ENCODE results near the gene PSMD6.

The PSMD6 gene

GRCh38 chr3:64009528-64009927 lies 13.8 kb downstream of the PSMD6 start:
- no peak for TF ChIP-seq CTCF (IDR thresholded peaks at IDR 0.05)
- H3K9me3 ChIP-seq (ENCODE audit: control insufficient read depth, low read length): no peaks in the 10 kb centered on the region
- H3K4me3 ChIP-seq (ENCODE audit: low read depth, low read length): no peak overlapping the region
- peaks cover 2% of the 10 kb centered on the region for H3K79me2 ChIP-seq
- peaks cover 5% of the 10 kb centered on the region for H3K4me1 ChIP-seq
- no peak overlapping the region for H3K4me2 ChIP-seq (ENCODE audit: low read length)
- H3K27ac ChIP-seq: no peak overlapping the region
- no peaks in the 10 kb centered on the region for H3K36me3 ChIP-seq (ENCODE audit: control insufficient read depth, insufficient read depth, low read length)
- H3K9ac ChIP-seq: no peak overlapping the region
- no peak overlapping the region for H2AFZ ChIP-seq
- H3K27me3 ChIP-seq (ENCODE audit: control insufficient read depth, insufficient read depth, low read length): no peaks in the 10 kb centered on the region

GRCh38 chr3:64008487-64009351 lies 14.6 kb downstream of the PSMD6 start:
- Histone ChIP-seq H3K4me2 (ENCODE audit: low read length) (no peak overlapping the region), H3K4me3 (ENCODE audit: low read depth, low read length) (no peak overlapping the region), H3K79me2 (no peaks in the 10 kb centered on the region), H3K9ac (no peak overlapping the region), H3K27me3 (ENCODE audit: control insufficient read depth, insufficient read depth, low read length) (no peaks in the 10 kb centered on the region), H3K4me1 (peaks cover 5% of the 10 kb centered on the region), H2AFZ (no peak overlapping the region), H3K27ac (no peak overlapping the region), H3K36me3 (ENCODE audit: control insufficient read depth, insufficient read depth, low read length) (no peaks in the 10 kb centered on the region), H3K9me3 (ENCODE audit: control insufficient read depth, low read length) (no peaks in the 10 kb centered on the region)
- TF ChIP-seq CTCF (IDR thresholded peaks at IDR 0.05): no peak

- no peaks in the 10 kb centered on the region for H3K9me3 ChIP-seq (ENCODE audit: control insufficient read depth, low read length)
- no peaks in the 10 kb centered on the region for H3K27me3 ChIP-seq (ENCODE audit: control insufficient read depth, insufficient read depth, low read length)
- no peaks in the 10 kb centered on the region for H3K36me3 ChIP-seq (ENCODE audit: control insufficient read depth, insufficient read depth, low read length)
- no peak for TF ChIP-seq CTCF (IDR thresholded peaks at IDR 0.05)
- no peak overlapping the region for H3K4me3 ChIP-seq (ENCODE audit: low read depth, low read length)
- H3K27ac ChIP-seq: no peak overlapping the region
- no peak overlapping the region for H3K4me2 ChIP-seq (ENCODE audit: low read length)
- peaks cover 5% of the 10 kb centered on the region for H3K4me1 ChIP-seq
- no peak overlapping the region for H2AFZ ChIP-seq
- no peaks in the 10 kb centered on the region for H3K79me2 ChIP-seq
- no peak overlapping the region for H3K9ac ChIP-seq
Observed at GRCh38 chr3:64008017-64008416, 15.3 kb downstream of the PSMD6 start.

GRCh38 chr3:64003589-64003988 lies 19.7 kb downstream of the PSMD6 start:
- Histone ChIP-seq H3K27ac (no peak overlapping the region), H3K36me3 (ENCODE audit: control insufficient read depth, insufficient read depth, low read length) (no peaks in the 10 kb centered on the region), H2AFZ (no peak overlapping the region), H3K9ac (no peak overlapping the region), H3K79me2 (no peaks in the 10 kb centered on the region), H3K4me1 (no peaks in the 10 kb centered on the region), H3K4me2 (ENCODE audit: low read length) (no peak overlapping the region), H3K27me3 (ENCODE audit: control insufficient read depth, insufficient read depth, low read length) (no peaks in the 10 kb centered on the region), H3K4me3 (ENCODE audit: low read depth, low read length) (no peak overlapping the region), H3K9me3 (ENCODE audit: control insufficient read depth, low read length) (no peaks in the 10 kb centered on the region)
- no peak for TF ChIP-seq CTCF (IDR thresholded peaks at IDR 0.05)

GRCh38 chr3:64002233-64002632 lies 21.1 kb downstream of the PSMD6 start:
- Histone ChIP-seq H3K9me3 (ENCODE audit: control insufficient read depth, low read length) (no peaks in the 10 kb centered on the region), H2AFZ (no peak overlapping the region), H3K9ac (no peak overlapping the region), H3K27ac (no peak overlapping the region), H3K4me1 (no peaks in the 10 kb centered on the region), H3K36me3 (ENCODE audit: control insufficient read depth, insufficient read depth, low read length) (no peaks in the 10 kb centered on the region), H3K27me3 (ENCODE audit: control insufficient read depth, insufficient read depth, low read length) (no peaks in the 10 kb centered on the region), H3K4me2 (ENCODE audit: low read length) (no peak overlapping the region), H3K4me3 (ENCODE audit: low read depth, low read length) (no peak overlapping the region), H3K79me2 (no peaks in the 10 kb centered on the region)
- TF ChIP-seq CTCF (IDR thresholded peaks at IDR 0.05): no peak

Data from parathyroid adenoma (tissue), 2 donors.